GM15510 (cell line): ENCODE results near the gene EPB41L4B.

Experiments used
- POLR2A ChIP-seq: IDR thresholded peaks from 3 replicates; pipeline ENCODE4 v1.6.1; 2011; ENCODE audit warnings: borderline replicate concordance; ENCODE audit not compliant: insufficient read length; ENCODE audit errors: extremely low read depth

The EPB41L4B gene

GRCh38 chr9:109192732-109193361 lies 128.0 kb downstream of the EPB41L4B start:
- no peak for TF ChIP-seq POLR2A

DNA sequence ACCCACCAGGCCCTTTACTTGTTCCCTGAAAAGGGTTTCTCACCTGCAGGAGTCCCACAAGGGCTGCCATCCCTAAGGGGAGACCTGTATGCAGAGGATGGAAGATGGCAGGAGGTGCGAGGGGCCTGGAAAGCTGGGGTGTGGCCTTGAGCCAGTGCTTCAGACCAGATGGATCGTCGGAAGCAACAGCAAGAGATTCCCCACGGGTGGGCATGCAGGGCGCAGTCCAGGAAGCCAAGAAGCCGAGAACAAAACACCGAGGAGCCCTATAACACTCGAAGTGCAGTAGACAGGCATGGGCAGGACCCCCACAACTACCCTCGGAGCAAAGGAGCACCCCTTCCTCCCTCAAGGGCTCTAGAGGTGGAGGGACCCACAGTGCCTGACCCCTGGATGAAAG lies 129.1 kb downstream of the EPB41L4B start:
- TF ChIP-seq POLR2A: no peak

- no peak for TF ChIP-seq POLR2A
Observed at GRCh38 chr9:109190151-109190550, 130.7 kb downstream of the EPB41L4B start.

DNA sequence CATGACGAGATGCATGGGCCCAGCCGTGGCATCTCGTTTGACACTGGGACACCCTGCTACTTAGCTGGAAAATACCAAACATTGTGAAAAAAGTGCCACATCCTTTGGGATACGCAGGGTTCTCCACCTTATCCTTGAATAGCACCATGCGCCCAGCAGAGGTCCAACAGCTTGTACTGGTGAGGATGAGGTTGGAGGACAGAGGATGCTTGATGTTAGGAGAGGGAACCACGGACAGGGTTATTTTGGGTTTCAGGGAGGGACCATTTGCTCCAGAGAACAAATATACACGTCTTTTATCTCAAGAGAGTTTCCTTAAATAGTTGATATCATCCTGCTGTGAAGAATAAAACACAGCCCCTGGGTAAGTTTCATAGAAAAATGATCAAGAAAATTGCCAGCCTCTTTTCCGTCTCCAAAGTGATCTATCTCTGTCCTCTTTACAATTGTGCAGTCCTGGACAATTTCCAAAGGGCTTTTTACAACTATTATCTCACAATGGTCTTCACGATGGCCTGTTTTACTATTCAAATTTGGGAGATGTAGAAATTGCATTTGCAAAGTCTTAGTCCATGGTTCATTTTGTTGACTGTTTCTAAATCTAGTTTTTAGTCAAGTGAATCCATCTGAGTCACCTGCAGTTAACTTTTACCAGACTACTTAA lies 133.9 kb downstream of the EPB41L4B start:
- no peak for TF ChIP-seq POLR2A

DNA sequence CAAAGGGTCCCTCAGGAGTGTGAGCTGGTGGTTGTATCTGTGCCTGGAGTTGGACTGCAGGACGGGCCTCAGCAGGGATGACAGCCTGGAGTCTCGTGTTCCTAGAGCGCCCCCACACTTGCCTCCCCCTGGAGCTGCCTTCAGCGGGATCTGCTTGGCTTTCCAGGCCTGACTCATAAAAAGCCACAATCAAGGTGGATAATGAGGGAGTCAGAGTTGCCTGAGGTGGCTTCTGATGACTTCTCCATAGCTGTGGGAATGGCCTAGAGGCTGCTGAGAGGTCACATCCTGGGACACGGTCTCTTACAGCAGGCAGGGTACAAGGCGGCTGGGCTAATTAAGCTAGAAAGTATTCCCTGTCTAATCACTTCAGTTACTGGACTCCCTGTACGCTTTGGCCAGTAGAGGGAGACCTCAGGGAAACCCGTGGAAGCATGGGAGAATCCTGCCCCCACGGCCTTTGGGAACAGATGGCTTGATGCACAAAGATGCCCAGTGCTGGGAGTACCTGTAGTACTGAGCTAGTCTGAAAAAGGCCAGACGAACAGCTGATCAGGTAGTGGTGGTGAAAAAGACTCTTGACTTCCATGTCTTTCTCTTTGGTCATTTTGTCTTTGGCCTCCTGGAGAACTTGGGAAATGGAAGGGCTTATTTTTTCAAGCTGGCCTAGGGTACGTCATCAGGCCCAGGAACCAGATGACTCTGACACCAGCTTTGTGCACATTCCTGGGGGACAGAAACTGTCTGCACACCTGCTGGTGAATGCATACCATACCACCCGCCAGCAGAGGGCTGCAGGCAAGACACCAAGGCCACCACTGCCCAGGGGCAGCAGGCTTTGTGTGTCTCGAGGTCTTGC lies 137.7 kb downstream of the EPB41L4B start:
- TF ChIP-seq POLR2A: no peak

GRCh38 chr9:109182550-109182939 lies 138.3 kb downstream of the EPB41L4B start:
- TF ChIP-seq POLR2A: no peak

DNA sequence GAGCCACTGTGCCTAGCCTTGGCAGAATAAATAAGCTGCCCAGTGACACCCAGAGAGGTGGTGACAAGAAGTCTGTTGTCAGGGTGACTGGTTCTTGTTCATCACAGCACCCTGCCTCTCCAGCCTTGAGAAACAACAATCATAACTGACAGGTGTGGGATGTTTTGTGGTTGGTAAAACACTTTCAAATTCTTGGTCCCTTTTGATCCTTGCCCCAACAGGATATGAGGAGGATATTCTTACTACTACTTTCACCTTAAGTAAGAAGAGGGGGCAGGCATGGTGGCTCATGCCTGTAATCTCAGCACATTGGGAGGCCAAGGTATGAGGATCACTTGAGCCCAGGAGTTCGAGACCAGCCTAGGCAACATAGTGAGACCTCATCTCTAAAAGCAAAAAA lies 139.6 kb downstream of the EPB41L4B start:
- TF ChIP-seq POLR2A: no peak

- no peak for TF ChIP-seq POLR2A
Observed at GRCh38 chr9:109179801-109180523, 140.9 kb downstream of the EPB41L4B start.

GRCh38 chr9:109176963-109177362 lies 143.9 kb downstream of the EPB41L4B start:
- TF ChIP-seq POLR2A: no peak

DNA sequence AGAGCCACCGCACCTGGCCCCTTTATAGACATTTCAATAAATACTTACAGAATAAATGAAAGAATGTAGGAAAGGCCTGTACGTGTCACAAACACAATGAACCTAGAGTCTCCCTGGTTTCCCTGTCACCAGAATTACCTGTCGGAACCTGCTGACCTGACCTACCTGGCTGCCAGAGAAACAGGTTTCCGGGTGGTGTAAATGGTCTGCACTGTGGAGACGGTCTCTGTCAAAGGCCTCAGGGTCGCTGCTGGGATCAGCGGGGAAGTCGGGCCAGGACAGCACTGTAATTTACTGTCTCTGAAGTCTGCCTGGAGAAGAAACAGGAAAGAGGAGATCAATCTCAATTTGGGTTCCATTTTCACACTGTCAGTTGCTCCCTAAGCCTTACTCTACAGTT lies 144.5 kb downstream of the EPB41L4B start:
- TF ChIP-seq POLR2A: no peak

DNA sequence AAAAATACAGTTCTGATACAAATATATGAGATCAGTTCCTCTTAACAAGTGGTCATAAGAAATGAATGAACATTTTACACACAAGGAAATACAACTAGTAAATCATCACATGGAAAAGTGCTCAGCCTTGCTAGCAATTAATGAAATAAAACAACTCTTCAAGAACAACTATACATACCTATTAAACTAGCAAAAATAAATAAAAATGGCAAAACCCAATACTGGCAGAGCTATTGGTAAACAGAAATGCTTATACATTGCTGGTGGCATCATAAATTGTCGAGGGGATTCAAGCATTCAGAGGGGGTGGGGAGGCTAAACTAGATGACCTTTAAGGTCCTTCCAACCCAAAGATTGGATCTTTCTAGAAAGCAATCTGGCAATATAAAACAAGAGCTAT lies 147.9 kb downstream of the EPB41L4B start:
- TF ChIP-seq POLR2A: no peak

- no peak for TF ChIP-seq POLR2A
Observed at GRCh38 chr9:109171926-109172325, 148.9 kb downstream of the EPB41L4B start.

GRCh38 chr9:109168170-109168569 lies 152.7 kb downstream of the EPB41L4B start:
- TF ChIP-seq POLR2A: no peak

- no peak for TF ChIP-seq POLR2A
Observed at GRCh38 chr9:109167716-109168115, 153.1 kb downstream of the EPB41L4B start.

DNA sequence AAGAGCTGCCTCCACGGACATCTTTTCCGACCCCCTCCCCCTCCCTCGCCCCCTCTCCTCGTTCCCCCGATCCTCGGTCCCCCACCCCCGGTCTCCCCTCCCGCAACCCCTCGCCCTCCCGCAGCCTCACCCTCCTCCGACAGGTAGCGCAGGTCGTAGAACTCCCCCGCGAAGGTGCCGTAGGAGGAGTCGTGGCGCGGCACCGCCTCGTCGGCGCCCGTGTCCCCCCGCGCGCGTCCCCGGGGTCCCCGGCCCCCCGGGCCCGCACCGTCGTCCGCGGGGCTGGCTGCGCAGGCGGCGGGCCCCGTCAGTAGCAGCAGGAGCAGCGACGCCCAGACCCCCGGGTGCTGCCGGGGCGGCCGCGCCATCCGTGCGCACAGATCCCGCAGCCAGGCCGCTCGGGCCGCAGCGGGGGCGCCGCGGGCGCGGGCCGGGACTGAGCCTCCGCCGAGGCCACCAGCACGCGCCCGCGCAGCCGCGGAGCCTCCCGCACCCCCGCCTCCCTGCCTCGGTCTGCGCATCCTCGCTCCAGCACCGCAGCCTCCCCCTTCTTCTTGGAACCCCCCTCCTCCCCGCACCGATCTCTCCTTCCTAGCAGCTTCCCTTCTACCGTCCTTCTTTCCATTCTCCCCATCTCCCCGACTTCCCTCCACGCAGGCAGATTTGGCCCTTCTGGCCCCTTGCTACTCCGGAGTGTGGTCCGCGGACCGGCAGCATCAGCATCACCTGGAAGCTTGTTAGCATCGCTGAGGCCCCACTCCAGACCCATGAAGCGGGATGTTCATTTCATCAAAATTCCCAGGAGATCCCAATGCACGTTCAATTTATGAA lies 153.9 kb downstream of the EPB41L4B start, which contains the start of gene FRRS1L:
TSS of gene FRRS1L (minus strand) at position 479 of the 831 bp plus-strand sequence. CDS start at position 368, 111 bp downstream.
- TF ChIP-seq POLR2A: no peak
